HTR-8/SVneo (cell line): ENCODE results near the gene HPS1.

Experiments used
- DNase-seq: peaks from one replicate; pipeline ENCODE4 v3.0.0; 2011; ENCODE audit warnings: low spot score, mixed read lengths; ENCODE audit not compliant: insufficient read length
- FAIRE-seq: peaks from 2 replicates; lab custom pipeline; 2011; peaks lifted over from hg19 to GRCh38; lab: Jason Lieb, UNC

The HPS1 gene

GRCh38 chr10:98416606-98417388, 29.9 kb downstream of the HPS1 start:
- FAIRE-seq, result no peak
- no peak for DNase-seq

GRCh38 chr10:98415731-98416119, 31.0 kb downstream of the HPS1 start:
- DNase-seq (no peak), FAIRE-seq (no peak)

GRCh38 chr10:98414932-98415730, 31.6 kb downstream of the HPS1 start, which contains the start of gene PYROXD2:
Gene PYROXD2 (minus strand): TSS chr10:98415182. CDS start chr10:98415135, 47 bp downstream.
- FAIRE-seq (peak; percentile 95), DNase-seq (peak; percentile 96)

GRCh38 chr10:98414578-98414931, 32.2 kb downstream of the HPS1 start:
- FAIRE-seq (no peak), DNase-seq (no peak)

- no peak for DNase-seq
- FAIRE-seq, result no peak
Measured at GRCh38 chr10:98411768-98412167, 35.0 kb downstream of the HPS1 start.

GRCh38 chr10:98411166-98411565, 35.6 kb downstream of the HPS1 start:
- no peak for DNase-seq
- FAIRE-seq, result no peak

GRCh38 chr10:98410759-98411158, 36.0 kb downstream of the HPS1 start:
- DNase-seq (no peak), FAIRE-seq (no peak)

GRCh38 chr10:98410135-98410743, 36.5 kb downstream of the HPS1 start:
- FAIRE-seq, result no peak

GRCh38 chr10:98408799-98409198, 37.9 kb downstream of the HPS1 start:
- no peak for FAIRE-seq

More at GRCh38 chr10:98410135-98410743, 36.5 kb downstream of the HPS1 start:
- no peak for DNase-seq

GRCh38 chr10:98407744-98408241, 38.9 kb downstream of the HPS1 start:
- DNase-seq (no peak), FAIRE-seq (no peak)

More at GRCh38 chr10:98408799-98409198, 37.9 kb downstream of the HPS1 start:
- no peak for DNase-seq

GRCh38 chr10:98407017-98407743, 39.6 kb downstream of the HPS1 start:
- FAIRE-seq (no peak), DNase-seq (no peak)

- DNase-seq, result no peak
- FAIRE-seq, result no peak
Measured at GRCh38 chr10:98405422-98405821, 41.3 kb downstream of the HPS1 start.

- FAIRE-seq, result no peak
- DNase-seq, result no peak
Measured at GRCh38 chr10:98404571-98405359, 42.0 kb downstream of the HPS1 start.

- FAIRE-seq (no peak), DNase-seq (no peak)
Measured at GRCh38 chr10:98403812-98404504, 42.8 kb downstream of the HPS1 start.

GRCh38 chr10:98402931-98403718, 43.6 kb downstream of the HPS1 start:
- DNase-seq, result no peak
- no peak for FAIRE-seq

GRCh38 chr10:98402478-98402877, 44.3 kb downstream of the HPS1 start:
- no peak for FAIRE-seq
- no peak for DNase-seq

GRCh38 chr10:98400482-98400881, 46.3 kb downstream of the HPS1 start:
- FAIRE-seq (peak; percentile 80), DNase-seq (no peak)

- no peak for FAIRE-seq
Measured at GRCh38 chr10:98399784-98400183, 47.0 kb downstream of the HPS1 start.

More at GRCh38 chr10:98399784-98400183, 47.0 kb downstream of the HPS1 start:
- DNase-seq, result no peak
